Stimulated activated CD8-positive, alpha-beta memory T cell treated with anti-CD3 and anti-CD28 coated beads, Interleukin-4, amount 100 ng/mL, for 48 hours (primary cell): ENCODE results near the gene PCDHB2.
"Not testable (repeated sequence)": the region's sequence is repeated elsewhere in the genome, so short reads cannot be mapped to it uniquely, and the experiment has no call there.

Experiments used
- DNase-seq: peaks from one replicate; pipeline ENCODE4 v3.0.0-alpha.2; 2020

The PCDHB2 gene

DNA sequence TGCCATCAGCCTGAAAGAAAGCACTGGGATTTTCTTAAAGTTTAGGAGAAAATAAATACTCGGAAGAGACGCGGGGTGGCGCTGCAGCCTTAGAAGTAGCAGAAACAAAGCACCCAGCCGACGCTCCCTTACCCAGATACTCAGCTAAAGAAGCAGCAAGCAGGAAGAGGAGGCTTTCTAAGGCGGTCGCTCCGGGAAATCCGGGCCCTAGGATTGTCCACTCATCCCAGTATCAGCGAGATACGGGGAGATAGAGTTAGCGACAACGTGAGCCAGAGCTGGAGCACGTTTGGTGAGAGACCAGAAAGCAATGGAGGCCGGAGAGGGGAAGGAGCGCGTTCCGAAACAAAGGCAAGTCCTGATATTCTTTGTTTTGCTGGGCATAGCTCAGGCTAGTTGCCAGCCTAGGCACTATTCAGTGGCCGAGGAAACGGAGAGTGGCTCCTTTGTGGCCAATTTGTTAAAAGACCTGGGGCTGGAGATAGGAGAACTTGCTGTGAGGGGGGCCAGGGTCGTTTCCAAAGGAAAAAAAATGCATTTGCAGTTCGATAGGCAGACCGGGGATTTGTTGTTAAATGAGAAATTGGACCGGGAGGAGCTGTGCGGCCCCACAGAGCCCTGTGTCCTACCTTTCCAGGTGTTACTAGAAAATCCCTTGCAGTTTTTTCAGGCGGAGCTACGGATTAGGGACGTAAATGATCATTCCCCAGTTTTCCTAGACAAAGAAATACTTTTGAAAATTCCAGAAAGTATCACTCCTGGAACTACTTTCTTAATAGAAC lies at the start of gene PCDHB2:
Gene PCDHB2, plus strand, starts transcription at position 135 of the 782 bp plus-strand sequence. Its CDS starts 176 bp downstream, at position 311.
- DNase-seq: no peak

DNA sequence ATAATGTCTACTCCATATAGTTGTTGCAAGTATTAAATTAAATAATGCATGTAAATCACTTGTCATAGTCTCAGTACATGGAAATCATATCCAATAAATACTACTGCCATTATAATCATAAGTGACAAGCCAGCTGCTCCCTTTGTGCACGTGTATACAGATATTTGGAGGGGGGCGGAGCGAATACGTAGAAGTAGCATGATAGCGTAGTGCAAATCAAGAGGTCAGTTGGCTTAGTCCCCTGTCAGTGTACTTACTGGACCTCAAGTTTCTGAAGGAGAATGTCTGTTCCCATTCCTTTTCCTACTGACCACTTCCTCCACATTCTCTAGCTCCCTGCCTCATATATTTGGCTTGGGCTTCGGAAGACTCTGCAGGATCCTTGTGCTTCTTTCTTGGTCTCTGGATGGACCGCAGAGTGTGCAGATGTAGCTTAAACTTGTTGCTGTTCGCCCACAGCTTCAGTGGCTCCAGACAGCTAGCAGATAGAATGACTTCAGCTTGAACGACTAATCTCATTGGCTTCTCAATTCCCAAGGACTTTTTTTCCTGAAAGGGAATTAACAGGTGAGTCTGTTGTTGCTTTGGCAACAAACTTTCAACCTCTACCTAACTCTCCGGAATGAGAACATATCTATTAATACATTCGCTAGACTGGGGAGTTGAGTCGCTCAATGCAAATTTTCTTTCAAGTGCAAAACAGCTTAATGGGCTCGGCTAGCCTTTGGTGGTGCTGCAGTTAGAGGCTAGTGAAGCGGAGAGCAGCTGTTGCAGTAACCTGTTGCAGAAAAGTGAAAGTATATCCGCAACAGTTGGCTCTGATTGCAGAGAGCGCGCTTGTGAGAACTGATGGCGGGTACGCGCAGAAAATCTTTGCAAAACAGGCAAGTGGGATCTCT lies 43.5 kb upstream of the PCDHB2 start, which contains the start of gene PCDHB1:
Gene PCDHB1, plus strand, starts transcription at position 753 of the 899 bp plus-strand sequence. Its CDS starts 97 bp downstream, at position 850.
- DNase-seq: no peak

DNA sequence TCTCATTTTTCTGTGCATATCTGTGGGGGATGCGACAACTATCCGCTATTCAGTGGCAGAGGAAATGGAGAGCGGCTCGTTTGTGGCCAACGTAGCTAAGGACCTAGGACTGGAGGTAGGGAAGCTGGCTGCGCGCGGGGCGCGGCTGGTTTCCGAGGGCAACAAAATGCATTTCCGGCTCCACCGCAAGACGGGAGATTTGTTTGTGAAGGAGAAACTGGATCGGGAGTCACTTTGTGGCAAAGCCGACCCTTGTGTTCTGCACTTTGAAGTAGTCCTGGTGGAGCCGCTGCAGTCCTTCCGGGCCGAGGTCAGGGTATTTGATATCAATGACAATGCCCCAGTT lies 42.9 kb upstream of the PCDHB2 start:
- no peak for DNase-seq

DNA sequence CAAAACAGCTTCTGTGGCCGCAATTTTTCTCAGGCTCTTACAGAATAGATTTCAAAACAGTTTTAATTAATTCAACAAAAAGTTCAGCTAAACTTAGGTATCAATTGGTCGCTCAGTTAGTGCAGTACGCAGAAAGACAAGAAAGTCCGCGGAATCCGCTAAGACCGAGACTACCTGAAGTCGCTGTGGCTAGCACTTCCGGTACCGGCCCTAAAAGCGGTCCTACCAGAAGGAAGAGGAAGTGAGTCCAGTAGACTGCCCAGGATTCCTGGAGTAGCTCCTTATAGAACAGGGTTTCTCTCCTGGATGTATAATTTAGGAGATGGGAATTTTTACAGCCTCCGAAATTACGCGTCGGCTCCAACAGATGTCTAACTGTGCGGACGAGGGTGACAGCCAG lies 16.6 kb upstream of the PCDHB2 start:
- DNase-seq: no peak

DNA sequence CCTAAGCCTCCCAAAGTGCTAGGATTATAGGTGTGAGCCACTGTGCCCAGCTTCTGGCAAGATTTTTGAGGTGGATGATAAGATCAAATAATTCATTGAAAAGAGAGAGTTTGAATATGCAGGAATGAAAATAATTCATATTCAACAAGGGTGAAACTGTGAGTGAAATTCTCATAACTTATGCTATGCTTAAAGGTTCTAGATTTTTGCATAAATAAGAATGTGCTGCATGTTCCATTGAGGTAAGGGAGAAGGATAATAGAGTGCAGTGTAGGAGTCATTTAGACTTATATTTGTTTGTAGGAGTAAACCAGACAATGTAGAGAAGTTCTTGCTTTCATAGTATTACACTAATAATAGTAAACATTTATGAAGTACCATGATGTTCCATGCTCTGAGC lies 12.2 kb upstream of the PCDHB2 start:
- DNase-seq: no peak

DNA sequence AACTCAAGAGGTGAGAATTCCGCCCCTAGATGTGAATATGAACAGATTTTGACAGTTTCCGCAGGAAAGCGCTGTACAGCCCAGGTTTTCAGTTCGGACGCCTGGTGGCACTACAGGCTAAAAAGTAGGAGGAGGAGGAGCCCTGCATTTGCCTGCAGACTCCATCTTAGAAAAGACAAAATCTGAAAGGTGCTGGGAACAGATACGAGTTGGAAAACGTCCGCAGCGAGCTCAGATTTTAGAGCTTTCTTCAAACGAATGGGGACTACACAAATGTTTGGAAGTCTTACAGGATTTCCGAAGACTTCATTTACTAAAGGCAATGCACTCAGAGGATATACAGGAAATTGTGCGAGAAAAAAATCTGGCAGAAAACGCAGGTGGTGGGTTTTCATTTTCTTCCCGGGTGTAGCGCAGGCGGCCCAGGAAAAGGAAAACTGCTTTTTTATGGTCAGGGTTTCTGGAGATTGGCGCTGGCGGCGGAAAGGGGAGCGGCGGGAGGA lies 9.9 kb upstream of the PCDHB2 start:
- peak; percentile 41 for DNase-seq

DNA sequence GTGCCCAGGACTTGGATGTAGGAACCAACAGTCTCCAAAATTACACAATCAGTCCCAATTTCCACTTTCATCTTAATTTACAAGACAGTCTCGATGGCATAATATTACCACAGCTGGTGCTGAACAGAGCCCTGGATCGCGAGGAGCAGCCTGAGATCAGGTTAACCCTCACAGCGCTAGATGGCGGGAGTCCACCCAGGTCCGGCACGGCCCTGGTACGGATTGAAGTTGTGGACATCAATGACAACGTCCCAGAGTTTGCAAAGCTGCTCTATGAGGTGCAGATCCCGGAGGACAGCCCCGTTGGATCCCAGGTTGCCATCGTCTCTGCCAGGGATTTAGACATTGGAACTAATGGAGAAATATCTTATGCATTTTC lies 837 bp downstream of the PCDHB2 start:
- no peak for DNase-seq

DNA sequence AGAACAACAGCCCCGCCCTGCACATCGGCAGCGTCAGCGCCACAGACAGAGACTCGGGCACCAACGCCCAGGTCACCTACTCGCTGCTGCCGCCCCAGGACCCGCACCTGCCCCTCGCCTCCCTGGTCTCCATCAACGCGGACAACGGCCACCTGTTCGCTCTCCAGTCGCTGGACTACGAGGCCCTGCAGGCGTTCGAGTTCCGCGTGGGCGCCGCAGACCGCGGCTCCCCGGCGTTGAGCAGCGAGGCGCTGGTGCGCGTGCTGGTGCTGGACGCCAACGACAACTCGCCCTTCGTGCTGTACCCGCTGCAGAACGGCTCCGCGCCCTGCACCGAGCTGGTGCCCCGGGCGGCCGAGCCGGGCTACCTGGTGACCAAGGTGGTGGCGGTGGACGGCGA lies 1.8 kb downstream of the PCDHB2 start:
- not testable (repeated sequence) for DNase-seq

DNA sequence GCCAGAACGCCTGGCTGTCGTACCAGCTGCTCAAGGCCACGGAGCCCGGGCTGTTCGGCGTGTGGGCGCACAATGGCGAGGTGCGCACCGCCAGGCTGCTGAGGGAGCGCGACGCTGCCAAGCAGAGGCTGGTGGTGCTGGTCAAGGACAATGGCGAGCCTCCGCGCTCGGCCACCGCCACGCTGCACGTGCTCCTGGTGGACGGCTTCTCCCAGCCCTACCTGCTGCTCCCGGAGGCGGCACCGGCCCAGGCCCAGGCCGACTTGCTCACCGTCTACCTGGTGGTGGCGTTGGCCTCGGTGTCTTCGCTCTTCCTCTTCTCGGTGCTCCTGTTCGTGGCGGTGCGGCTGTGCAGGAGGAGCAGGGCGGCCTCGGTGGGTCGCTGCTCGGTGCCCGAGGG lies 2.2 kb downstream of the PCDHB2 start:
- not testable (repeated sequence) for DNase-seq

DNA sequence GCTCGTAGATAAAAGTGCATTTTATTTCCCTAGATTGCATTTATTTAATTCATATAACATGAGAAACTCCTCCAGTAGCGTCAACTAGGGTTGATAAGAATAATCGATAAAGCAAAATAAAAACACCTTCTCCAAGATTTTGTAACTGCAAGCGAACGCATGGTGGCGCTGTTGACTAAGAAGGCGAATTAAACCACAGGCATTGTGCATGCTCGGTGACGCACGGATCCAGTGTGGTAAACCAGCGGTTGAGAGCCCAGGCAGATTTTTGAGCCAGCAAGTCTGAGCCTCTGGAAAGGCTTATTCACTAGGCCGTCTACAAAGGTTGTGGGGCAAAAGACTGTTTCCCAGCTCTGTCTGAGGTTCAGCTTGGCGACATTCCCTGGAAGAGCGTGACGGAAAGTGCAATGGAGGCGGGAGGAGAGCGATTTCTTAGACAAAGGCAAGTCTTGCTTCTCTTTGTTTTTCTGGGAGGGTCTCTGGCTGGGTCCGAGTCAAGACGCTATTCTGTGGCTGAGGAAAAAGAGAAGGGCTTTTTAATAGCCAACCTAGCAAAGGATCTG lies 5.9 kb downstream of the PCDHB2 start, which contains the start of gene PCDHB3:
Gene PCDHB3, plus strand, starts transcription at position 231 of the 563 bp plus-strand sequence. Its CDS starts 177 bp downstream, at position 408.
- DNase-seq: peak; percentile 63

DNA sequence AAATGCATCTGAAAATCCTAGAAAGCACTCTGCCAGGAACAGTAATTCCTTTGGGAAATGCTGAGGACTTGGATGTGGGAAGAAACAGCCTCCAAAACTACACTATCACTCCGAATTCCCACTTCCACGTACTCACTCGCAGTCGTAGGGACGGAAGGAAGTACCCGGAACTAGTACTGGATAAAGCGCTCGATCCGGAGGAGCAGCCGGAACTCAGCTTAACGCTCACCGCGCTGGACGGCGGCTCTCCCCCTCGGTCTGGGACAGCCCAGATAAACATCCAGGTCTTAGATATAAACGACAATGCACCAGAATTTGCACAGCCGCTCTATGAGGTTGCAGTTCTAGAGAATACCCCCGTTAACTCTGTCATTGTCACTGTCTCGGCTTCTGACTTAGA lies 6.6 kb downstream of the PCDHB2 start:
- no peak for DNase-seq

DNA sequence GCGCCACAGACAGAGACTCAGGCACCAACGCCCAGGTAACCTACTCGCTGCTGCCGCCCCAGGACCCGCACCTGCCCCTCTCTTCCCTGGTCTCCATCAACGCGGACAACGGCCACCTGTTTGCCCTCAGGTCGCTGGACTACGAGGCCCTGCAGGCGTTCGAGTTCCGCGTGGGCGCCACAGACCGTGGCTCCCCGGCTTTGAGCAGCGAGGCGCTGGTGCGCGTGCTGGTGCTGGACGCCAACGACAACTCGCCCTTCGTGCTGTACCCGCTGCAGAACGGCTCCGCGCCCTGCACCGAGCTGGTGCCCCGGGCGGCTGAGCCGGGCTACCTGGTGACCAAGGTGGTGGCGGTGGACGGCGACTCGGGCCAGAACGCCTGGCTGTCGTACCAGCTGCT lies 7.7 kb downstream of the PCDHB2 start:
- not testable (repeated sequence) for DNase-seq

DNA sequence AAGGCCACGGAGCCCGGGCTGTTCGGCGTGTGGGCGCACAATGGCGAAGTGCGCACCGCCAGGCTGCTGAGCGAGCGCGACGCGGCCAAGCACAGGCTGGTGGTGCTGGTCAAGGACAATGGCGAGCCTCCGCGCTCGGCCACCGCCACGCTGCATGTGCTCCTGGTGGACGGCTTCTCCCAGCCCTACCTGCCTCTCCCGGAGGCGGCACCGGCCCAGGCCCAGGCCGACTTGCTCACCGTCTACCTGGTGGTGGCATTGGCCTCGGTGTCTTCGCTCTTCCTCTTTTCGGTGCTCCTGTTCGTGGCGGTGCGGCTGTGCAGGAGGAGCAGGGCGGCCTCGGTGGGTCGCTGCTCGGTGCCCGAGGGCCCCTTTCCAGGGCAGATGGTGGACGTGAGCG lies 8.1 kb downstream of the PCDHB2 start:
- DNase-seq: not testable (repeated sequence)

DNA sequence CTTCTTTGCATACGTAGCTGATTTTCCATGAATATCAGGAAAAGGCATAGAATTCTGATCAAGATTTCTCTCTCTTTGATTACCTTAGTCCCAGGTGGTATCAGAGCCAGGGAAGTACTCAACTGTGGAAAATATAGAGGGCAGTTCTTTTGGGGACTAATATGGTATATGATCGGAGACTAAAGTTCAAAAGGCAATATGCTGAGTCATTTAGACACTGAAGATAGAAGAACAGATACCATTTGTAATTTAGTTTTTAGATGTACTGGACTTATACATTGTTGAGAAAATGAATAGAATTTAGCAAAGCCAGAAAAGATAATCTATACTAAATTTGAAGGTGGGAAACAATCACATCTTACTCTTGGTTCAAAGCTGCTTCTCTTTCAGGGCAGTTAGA lies 10.9 kb downstream of the PCDHB2 start:
- no peak for DNase-seq

DNA sequence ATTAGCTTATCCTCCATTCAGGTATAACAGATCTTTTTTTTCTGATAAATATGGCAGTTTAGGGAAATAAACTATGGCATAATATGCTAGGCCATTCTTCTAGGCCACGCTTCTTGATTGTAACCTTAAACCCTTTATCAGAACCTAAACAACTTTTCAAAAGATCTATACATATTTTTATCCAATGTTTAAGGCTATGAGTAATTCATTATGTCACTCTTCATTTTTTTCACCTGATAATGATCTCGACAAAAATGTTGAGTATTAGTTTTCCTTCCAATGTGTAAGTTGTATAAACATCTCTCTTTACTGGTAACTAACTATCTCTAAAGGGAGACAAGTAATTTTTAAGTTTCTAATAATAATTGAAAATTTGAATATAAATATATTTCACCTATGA lies 24.8 kb downstream of the PCDHB2 start:
- no peak for DNase-seq

DNA sequence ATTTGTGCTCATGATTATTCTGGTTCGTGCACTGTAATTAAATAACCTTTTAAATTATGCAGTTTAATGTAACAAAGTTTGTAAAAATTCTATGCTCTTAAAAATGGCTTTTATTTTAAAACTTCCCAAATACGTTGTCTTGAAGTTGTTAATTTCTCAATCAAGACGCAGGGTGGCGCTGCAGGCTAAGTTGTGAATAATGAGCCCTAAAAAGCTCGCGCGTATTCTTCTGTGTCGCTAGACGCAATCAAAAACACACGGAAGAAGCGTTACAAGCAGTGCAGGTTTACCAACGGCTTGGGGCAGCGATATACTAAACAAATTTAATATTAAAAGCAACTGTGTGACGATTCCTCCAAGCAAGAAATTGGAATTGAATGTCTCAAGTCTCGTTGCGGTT lies 27.1 kb downstream of the PCDHB2 start, which contains the start of gene PCDHB4:
Gene PCDHB4, plus strand, starts transcription at position 256 of the 400 bp plus-strand sequence. CDS start 181 bp downstream, outside the sequence.
- no peak for DNase-seq

DNA sequence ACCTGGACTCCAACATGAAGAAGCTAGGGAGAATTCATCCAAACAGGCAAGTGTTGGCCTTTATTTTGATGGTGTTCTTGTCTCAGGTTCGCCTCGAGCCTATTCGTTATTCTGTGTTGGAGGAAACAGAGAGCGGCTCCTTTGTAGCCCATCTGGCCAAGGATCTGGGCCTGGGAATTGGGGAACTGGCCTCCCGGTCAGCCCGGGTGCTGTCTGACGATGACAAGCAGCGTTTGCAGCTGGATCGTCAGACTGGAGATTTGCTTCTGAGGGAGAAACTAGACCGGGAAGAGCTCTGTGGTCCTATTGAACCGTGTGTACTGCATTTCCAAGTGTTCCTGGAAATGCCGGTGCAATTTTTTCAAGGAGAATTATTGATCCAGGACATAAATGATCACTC lies 27.6 kb downstream of the PCDHB2 start:
- no peak for DNase-seq

DNA sequence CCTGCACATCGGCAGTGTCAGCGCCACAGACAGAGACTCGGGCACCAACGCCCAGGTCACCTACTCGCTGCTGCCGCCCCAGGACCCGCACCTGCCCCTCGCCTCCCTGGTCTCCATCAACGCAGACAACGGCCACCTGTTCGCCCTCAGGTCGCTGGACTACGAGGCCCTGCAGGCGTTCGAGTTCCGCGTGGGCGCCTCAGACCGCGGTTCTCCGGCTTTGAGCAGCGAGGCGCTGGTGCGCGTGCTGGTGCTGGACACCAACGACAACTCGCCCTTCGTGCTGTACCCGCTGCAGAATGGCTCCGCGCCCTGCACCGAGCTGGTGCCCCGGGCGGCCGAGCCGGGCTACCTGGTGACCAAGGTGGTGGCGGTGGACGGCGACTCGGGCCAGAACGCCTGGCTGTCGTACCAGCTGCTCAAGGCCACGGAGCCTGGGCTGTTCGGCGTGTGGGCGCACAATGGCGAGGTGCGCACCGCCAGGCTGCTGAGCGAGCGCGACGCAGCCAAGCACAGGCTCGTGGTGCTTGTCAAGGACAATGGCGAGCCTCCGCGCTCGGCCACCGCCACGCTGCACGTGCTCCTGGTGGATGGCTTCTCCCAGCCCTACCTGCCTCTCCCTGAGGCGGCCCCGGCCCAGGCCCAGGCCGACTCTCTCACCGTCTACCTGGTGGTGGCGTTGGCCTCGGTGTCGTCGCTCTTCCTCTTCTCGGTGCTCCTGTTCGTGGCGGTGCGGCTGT lies 29.2 kb downstream of the PCDHB2 start:
- DNase-seq: not testable (repeated sequence)

DNA sequence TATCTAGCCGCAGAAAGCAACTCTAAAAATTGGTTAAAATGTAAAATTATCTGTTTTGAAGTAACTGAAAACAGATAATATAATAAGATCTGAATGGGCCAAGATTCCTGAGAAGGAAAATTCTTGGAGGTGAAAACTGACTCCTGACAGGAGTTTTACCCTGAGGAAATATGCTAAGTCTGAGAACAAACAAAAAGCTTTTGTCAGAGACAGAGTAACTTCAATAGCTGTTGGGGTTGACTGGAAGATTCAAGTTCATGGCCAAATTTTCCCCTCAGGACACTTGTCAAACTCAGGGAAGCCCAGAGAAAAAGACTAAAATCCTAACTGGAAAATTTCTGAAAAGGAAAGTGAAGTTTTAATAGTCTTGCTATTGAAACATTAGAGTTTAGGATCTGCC lies 32.9 kb downstream of the PCDHB2 start:
- DNase-seq: no peak

DNA sequence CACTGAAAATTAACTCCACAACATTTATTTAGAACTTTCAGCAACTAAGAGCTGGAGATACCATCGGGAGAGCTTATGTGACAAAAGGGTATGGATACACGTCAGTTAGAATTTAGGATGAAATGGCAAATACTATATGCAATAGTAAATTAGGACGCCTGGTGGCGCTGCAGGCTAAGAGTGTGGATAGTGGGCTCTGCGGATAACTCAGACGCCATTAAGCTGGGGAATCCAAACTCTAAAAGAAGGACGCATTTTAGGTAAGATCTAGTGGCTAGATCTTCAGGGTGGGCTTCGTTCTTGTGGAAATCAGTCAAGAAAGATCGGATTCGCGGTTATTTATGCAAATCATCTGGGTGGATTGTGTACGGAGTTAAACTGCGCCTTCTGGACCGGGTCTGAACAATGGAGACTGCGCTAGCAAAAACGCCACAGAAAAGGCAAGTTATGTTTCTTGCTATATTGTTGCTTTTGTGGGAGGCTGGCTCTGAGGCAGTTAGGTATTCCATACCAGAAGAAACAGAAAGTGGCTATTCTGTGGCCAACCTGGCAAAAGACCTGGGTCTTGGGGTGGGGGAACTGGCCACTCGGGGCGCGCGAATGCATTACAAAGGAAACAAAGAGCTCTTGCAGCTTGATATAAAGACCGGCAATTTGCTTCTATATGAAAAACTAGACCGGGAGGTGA lies 40.8 kb downstream of the PCDHB2 start, which contains the start of gene PCDHB5:
Gene PCDHB5, plus strand, starts transcription at position 177 of the 688 bp plus-strand sequence. Its CDS starts 229 bp downstream, at position 406.
- DNase-seq: no peak

DNA sequence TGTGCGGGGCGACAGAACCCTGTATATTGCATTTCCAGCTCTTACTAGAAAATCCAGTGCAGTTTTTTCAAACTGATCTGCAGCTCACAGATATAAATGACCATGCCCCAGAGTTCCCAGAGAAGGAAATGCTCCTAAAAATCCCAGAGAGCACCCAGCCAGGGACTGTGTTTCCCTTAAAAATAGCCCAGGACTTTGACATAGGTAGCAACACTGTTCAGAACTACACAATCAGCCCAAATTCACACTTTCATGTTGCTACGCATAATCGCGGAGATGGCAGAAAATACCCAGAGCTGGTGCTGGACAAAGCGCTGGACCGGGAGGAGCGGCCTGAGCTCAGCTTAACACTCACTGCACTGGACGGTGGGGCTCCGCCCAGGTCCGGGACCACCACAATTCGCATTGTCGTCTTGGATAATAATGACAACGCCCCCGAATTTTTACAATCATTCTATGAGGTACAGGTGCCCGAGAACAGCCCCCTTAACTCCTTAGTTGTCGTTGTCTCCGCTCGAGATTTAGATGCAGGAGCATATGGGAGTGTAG lies 41.4 kb downstream of the PCDHB2 start:
- DNase-seq: no peak
